GM18873 (cell line): ENCODE data around the gene APP.

Experiments
- ATAC-seq: cut with Tn5 transposase; IDR thresholded peaks from one replicate; pipeline ENCODE4 v1.9.1; 2021; ENCODE audit warnings: mild to moderate bottlenecking, moderate library complexity, moderate number of reproducible peaks; ENCODE audit not compliant: unreplicated experiment, low FRiP score

APP gene

DNA sequence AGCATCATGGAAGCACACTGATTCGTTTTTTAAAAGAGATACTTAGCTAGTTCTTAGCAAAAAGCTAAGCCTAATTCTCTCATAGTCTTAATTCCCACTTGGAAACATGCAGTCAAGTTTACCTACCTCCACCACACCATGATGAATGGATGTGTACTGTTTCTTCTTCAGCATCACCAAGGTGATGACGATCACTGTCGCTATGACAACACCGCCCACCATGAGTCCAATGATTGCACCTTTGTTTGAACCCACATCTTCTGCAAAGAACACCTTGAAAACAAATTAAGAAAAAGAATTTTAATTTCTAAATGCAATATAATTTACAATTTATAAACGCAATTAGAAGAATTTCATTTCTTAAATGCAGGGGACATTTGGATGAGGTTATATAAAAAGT, 279.0 kb downstream of the APP start:
- ATAC-seq: no peak

GRCh38 chr21:25890001-25890400, 280.6 kb downstream of the APP start:
- ATAC-seq: no peak

GRCh38 chr21:25888711-25889110, 281.9 kb downstream of the APP start:
- no peak for ATAC-seq

GRCh38 chr21:25887646-25888306, 282.8 kb downstream of the APP start:
- no peak for ATAC-seq

- no peak for ATAC-seq
Measured at GRCh38 chr21:25887166-25887565, 283.4 kb downstream of the APP start.

- no peak for ATAC-seq
Measured at GRCh38 chr21:25885880-25886279, 284.7 kb downstream of the APP start.

GRCh38 chr21:25885405-25885804, 285.2 kb downstream of the APP start:
- ATAC-seq: no peak

GRCh38 chr21:25884311-25884710, 286.3 kb downstream of the APP start:
- ATAC-seq: no peak

DNA sequence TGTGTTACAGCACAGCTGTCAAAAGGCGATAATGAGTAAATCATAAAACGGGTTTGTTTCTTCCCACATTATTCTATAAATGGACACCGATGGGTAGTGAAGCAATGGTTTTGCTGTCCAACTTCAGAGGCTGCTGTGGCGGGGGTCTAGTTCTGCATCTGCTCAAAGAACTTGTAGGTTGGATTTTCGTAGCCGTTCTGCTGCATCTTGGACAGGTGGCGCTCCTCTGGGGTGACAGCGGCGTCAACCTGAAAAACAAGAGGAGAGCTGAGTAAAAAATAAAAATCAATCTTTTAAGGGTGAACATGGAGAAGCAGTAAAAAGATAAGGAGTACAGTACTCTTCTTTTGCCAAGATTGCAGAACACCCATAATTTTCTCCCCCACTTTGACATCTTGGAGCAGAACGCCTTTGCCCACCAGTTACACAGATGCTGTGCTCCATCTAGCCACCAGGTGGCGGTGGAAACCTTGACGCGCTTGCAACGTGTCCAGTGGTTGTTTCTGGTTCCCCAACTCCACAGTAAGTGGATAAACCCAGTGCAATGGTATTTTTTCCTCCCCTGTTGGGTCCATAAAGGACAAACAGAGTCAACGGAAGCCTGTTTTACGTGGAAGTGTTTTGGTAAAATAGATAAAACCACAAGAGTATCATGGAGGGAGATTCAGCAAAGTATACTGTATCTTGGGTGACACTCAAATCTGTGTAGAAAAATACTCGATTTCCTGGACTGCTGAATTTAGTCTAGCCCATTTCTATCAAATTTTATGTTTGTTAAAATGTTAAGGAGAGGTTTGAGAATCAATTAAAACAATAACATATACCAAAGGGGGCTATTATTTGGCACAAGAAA, 288.8 kb downstream of the APP start:
- ATAC-seq: peak; percentile 92

- ATAC-seq: no peak
Measured at GRCh38 chr21:25879203-25879602, 291.4 kb downstream of the APP start.

- no peak for ATAC-seq
Measured at GRCh38 chr21:25878344-25878743, 292.2 kb downstream of the APP start.

- no peak for ATAC-seq
Measured at GRCh38 chr21:25872271-25872670, 298.3 kb downstream of the APP start.

- no peak for ATAC-seq
Measured at GRCh38 chr21:25871566-25871965, 299.0 kb downstream of the APP start.

DNA sequence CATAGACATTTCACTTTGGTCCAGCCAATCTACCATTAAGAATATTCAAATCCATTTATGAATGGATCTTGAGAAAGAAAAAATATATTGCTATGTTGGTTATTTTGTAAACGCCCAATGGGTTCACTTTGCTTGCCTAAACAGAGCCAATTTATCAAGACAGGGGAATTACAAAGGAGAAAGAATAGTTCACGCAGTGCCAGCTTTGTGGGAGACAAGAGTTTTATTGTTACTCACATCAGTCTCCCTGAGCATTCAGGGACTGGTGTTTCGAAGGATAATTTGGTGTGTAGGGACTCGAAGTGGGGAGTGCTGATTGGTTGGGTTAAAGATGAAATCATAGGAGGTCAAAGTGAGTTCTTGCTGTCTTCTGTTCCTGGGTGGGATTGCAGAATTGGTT, 300.5 kb downstream of the APP start:
- no peak for ATAC-seq

DNA sequence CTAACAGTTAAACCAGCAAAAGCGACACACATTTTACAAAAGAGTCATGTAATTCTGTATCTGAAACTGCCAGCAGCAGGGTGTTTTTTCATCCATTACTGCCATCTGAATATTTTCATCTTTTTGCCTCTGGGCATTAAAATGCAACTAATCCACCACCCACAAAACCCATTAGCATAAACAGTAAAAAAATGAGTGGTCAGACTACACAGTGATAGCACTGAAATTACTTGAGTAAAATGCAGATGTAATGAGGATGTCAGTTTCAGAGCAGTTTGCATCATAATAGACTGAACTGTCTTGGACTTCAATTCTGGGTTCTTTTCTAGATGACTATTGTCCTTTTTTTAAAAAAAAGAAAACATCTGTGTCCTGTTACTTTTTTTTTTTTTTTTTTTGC, 303.5 kb downstream of the APP start:
- no peak for ATAC-seq

- no peak for ATAC-seq
Measured at GRCh38 chr21:25863747-25864146, 306.8 kb downstream of the APP start.

DNA sequence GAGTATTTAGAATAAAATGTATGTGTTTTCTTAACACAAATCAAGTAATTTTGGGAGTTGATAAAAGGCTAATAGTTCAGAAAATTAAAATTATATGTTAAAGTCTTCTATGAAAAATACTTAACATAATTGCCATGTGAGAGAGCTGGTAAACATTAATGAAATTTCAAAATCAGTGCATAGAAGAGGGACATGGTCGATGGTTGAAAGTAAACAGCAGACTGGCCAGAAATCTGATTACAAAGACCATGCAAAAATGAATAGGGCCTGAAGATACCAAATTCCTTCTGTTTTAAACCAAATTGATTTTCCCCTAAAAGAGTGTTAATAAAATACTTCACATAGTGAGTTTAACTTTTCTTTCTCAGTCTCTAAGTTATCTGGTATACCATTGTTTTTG, 307.5 kb downstream of the APP start:
- ATAC-seq: no peak

DNA sequence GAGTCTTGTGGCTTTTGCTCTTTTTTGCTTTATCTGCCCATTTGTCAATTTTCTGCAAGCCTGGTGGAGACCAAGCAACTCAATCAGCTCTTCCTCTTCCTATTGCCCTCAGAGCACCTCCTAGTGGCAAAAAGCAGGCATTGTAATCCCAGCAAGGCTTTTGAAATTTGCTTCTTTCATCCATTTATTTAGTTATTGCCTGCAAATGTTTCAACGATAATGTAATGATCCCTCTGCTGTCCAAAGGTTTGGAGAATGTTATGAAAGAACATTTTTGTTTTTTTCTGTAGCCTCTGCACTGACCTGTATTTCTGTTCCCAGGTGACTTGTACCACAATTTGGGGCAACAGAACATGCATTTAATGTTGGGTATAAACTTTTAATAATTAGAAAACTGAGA, 308.0 kb downstream of the APP start:
- no peak for ATAC-seq

GRCh38 chr21:25862112-25862511, 308.5 kb downstream of the APP start:
- ATAC-seq: no peak

- no peak for ATAC-seq
Measured at GRCh38 chr21:25859235-25859929, 311.2 kb downstream of the APP start.

GRCh38 chr21:25858325-25858724, 312.2 kb downstream of the APP start:
- no peak for ATAC-seq
